Esophagus squamous epithelium (tissue), 4 donors: ENCODE measurements around the gene BAHCC1.
"Not testable (repeated sequence)": the region's sequence is repeated elsewhere in the genome, so short reads cannot be mapped to it uniquely, and the experiment has no call there.

Source experiments
- CTCF ChIP-seq, 6 experiments: fragments of 450-650 bp in 4 of 6; fragments of 200-600 bp in 2 of 6; sonication (generic) in 2 of 6; IDR thresholded peaks; one replicate each; pipeline ENCODE4 v1.5.1; 2016 to 2019; ENCODE audit warnings: antibody characterized with exemption in 6 of 6, mild to moderate bottlenecking in 4 of 6, moderate library complexity in 4 of 6
- POLR2A ChIP-seq, 4 donors: fragments of 450-650 bp; IDR thresholded peaks; one replicate each; pipeline ENCODE4 v1.6.1; 2017; ENCODE audit warnings: antibody characterized with exemption in 4 of 4, mild to moderate bottlenecking in 4 of 4, moderate library complexity in 3 of 4

GRCh38 chr17:81351329-81352052, 43.8 kb upstream of the BAHCC1 start:
- TF ChIP-seq POLR2A, CTCF (IDR thresholded peaks at IDR 0.05): not testable (repeated sequence)
